ENCODE data around the gene STMP1.

DNA sequence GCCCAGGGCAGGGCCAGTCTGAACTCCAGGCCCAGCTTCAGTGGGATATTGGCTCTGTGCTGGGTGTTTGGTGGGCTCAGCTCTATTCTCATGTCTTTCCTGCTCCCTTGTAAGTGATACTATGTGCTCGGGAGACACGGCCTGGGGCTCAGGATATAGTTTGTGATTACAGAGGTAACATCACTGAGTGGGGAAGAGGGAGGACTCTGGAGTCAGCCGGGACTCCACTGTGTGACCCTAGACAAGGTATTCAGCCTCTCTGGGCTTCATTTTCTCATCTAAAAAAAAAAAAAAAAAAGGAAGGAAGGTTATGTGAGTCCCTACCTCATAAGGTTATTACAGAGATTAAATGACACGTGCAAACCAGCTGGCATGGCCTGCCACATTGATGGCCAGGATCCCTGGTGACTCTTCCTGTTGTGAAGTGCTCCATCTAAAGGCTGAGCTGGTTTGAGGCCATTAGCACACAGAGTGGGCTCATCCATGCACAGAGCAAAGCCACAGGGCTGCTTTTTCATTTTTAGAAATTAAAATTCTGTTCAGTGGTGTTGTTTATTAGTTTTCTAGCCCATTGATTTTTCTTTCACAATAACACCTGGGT, 50.0 kb downstream of the STMP1 start:
- TF ChIP-seq POLR2AphosphoS5 (IDR thresholded peaks at IDR 0.05; ENCODE audit: borderline replicate concordance, low read depth, low read length): no peak
- TF ChIP-seq EZH2 (IDR thresholded peaks at IDR 0.05): no peak
- TF ChIP-seq FOXP2 (optimal IDR thresholded peaks at IDR 0.05; ENCODE audit: control extremely low read depth, extremely low read length, insufficient read depth): no peak
